GM20000 (cell line): ENCODE results near the gene CBY3.
"Not testable (repeated sequence)": the region's sequence is repeated elsewhere in the genome, so short reads cannot be mapped to it uniquely, and the experiment has no call there.

Experiments
- DNase-seq: peaks from one replicate; pipeline ENCODE4 v3.0.0; 2012; ENCODE audit warnings: low spot score
- CTCF ChIP-seq: IDR thresholded peaks from 2 replicates; pipeline ENCODE4 v1.5.1; 2012; ENCODE audit warnings: mild to moderate bottlenecking, control low read depth; ENCODE audit errors: extremely low read depth, missing control alignments

CBY3 gene

DNA sequence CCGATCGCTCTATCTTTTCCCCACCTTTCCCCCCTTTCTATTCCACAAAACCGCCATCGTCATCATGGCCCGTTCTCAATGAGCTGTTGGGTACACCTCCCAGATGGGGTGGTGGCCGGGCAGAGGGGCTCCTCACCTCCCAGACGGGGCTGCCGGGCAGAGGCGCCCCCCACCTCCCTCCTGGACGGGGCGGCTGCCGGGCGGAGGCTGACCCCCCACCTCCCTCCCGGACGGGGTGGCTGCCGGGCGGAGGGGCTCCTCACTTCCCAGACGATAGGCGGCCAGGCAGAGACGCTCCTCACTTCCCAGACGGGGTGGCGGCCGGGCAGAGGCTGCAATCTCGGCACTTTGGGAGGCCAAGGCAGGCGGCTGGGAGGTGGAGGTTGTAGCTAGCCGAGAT lies 30.6 kb downstream of the CBY3 start:
- not testable (repeated sequence) for DNase-seq

GRCh38 chr5:179649166-179649703 lies 31.6 kb downstream of the CBY3 start:
- DNase-seq: not testable (repeated sequence)

GRCh38 chr5:179648410-179648809 lies 32.4 kb downstream of the CBY3 start:
- DNase-seq: no peak
- TF ChIP-seq CTCF: no peak

DNA sequence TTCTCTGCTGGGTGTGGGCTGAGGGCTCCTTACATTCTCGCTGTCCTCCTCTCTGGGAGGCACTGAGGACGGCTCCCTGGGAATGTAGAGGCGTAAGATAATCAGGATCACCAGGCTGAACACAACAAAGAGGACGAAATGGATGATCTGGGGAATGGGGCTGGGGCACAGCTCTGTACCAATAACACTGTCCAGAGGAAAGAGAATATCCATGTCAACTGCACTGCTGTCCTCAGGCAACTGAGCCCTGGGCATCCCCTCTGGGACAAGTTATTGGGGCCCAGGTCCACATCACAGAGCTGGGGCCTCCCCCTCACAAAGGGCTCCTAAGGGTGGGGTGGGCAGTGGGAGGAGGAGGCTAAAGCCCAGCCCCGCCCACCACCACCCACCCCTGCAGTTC lies 36.1 kb downstream of the CBY3 start:
- DNase-seq: not testable (repeated sequence)

DNA sequence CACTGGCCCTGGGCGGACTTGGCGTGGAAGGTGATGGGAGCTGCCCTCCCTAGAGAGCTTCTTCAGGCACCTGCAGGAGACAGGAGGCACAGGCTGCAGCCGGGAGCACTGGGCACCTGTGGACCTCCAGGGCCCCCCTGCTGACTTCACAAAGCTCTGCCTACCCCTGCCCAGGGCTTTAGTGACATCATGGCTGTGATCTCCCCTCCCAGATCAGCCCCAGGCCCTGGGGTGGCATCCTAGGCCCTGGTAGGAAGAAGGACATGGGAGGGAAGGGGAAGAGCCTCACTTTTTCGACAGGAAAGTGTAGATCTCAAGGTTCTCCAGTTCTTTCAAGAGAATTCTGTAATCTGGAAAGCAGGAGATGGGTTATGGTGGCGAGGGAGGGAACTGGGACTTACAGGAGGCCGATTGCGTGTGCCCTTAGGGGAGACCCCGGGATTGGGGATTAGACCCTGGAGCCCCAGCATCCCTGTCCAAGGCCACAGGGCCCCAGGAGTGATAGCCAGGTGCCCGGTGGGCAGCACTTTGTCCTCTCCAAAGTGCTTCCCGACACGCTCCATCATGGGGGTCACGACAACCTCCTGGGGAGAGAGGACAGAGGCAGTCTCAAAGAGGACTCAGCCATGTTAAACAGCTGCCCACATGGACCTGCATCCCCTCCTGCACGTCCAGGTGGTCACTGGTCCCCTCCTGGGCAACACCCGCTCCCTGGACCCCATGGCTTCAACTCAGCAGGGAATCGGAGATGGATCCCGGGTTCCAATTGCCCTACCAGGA lies 37.5 kb downstream of the CBY3 start:
- DNase-seq: not testable (repeated sequence)

- DNase-seq: not testable (repeated sequence)
Observed at GRCh38 chr5:179642626-179643025, 38.2 kb downstream of the CBY3 start.

- not testable (repeated sequence) for DNase-seq
Observed at GRCh38 chr5:179641745-179642144, 39.1 kb downstream of the CBY3 start.

GRCh38 chr5:179639296-179639695 lies 41.5 kb downstream of the CBY3 start:
- DNase-seq: not testable (repeated sequence)

DNA sequence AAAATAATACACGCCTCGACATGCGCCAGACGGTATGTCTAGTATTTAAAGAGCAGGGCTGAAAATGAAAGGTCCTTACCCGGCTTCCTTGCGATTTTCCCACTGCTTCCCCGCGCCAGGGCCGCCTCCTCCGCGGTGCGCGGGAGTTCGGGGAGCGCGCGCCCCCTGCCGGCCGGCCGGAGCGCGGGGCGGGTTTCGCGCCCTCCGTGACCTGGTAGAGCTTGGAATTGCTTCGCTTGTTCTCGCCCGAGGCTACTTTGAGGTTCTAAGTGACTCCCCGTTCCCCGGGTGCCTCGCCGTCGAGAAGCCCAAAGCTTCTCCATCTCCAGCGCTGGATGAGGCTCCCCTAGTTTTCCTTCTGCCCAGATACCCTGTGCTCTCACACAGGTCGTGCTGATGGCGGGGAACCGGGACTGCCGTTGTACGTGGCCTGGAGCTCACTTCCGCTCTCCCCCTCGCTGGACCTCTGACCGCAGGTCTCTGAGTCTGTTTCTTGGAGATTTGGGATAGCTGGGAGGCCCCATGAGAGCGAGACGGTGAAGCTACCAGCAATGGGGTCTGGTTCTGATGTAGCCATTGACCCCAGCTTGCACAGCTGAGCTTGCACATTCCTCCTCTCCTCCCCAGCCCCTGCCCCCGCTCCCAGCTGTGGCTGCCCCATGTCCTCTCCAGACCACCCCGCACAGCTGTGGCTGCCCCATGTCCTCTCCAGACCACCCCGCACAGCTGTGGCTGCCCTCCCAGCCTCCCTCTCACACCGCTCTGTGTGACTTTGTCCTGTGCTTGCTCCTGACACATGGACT lies 46.3 kb downstream of the CBY3 start:
- not testable (repeated sequence) for DNase-seq

- DNase-seq: not testable (repeated sequence)
Observed at GRCh38 chr5:179633501-179634369, 47.1 kb downstream of the CBY3 start.
